Measurements from ENCODE around the gene SORCS2.
A peak's percentile ranks its signal among the peaks of the same experiment; 100 is the strongest.

Gene SORCS2

GRCh38 chr4:7294176-7294756 lies 101.9 kb downstream of the SORCS2 start:
- no peak for DNase-seq

- DNase-seq: no peak
Measured at GRCh38 chr4:7295197-7295910, 103.0 kb downstream of the SORCS2 start.

GRCh38 chr4:7295911-7296660 lies 103.7 kb downstream of the SORCS2 start:
- peak; percentile 34 for DNase-seq

- no peak for DNase-seq
Measured at GRCh38 chr4:7296661-7297335, 104.5 kb downstream of the SORCS2 start.

- DNase-seq: no peak
Measured at GRCh38 chr4:7297374-7297773, 105.0 kb downstream of the SORCS2 start.

GRCh38 chr4:7297881-7298280 lies 105.5 kb downstream of the SORCS2 start:
- no peak for DNase-seq

GRCh38 chr4:7298619-7299009 lies 106.3 kb downstream of the SORCS2 start:
- DNase-seq: no peak

- DNase-seq: no peak
Measured at GRCh38 chr4:7299010-7299907, 106.9 kb downstream of the SORCS2 start.

GRCh38 chr4:7299908-7300710 lies 107.8 kb downstream of the SORCS2 start:
- no peak for DNase-seq

- no peak for DNase-seq
Measured at GRCh38 chr4:7300711-7301095, 108.4 kb downstream of the SORCS2 start.

GRCh38 chr4:7301126-7301785 lies 108.9 kb downstream of the SORCS2 start:
- no peak for DNase-seq

GRCh38 chr4:7301846-7302630 lies 109.7 kb downstream of the SORCS2 start:
- no peak for DNase-seq

- DNase-seq: no peak
Measured at GRCh38 chr4:7302781-7303404, 110.6 kb downstream of the SORCS2 start.

GRCh38 chr4:7303561-7303960 lies 111.2 kb downstream of the SORCS2 start:
- DNase-seq: no peak

GRCh38 chr4:7304436-7304835 lies 112.1 kb downstream of the SORCS2 start:
- no peak for DNase-seq

- DNase-seq: no peak
Measured at GRCh38 chr4:7306021-7306965, 114.0 kb downstream of the SORCS2 start.

GRCh38 chr4:7306986-7307385 lies 114.6 kb downstream of the SORCS2 start:
- no peak for DNase-seq

- no peak for DNase-seq
Measured at GRCh38 chr4:7307394-7308099, 115.2 kb downstream of the SORCS2 start.

Data from fibroblast of upper back skin (primary cell).